Measurements from ENCODE around the gene CEP131.

The CEP131 gene

DNA sequence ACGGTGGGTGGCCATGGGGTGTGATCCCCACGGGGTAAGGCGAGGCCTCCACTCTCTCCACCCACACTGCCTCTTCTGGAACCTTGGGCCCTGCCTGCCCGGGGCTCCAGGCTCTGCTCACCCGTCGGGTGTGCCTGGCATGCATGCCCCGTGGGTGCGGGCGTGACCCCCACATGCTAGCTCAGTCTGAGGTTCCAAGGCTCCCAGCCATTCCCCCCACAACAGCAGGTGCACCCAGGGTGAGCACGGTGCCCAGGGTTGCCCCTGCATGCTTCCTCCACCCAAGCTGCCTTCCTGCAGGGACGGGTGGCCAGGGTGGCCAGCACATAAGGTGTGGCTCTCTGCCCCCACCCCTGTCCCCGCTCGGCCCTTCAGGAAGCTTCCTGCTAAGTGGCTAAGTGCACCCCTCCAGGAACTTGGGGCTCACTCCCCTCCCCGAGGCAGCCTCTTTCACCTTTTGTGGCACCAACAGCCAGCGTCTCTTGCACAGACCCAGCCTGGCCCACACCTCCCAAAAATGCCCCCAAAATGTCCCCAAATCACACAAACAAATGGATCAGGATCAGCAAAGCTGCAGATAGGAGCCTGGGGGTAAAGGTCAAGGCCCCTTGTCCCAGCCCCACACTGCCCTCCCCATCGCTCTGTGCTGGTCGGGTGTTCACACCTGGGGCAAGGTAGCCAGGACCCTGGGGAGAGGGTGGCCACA, 78.9 kb downstream of the CEP131 start:
- DNase-seq = no peak

DNA sequence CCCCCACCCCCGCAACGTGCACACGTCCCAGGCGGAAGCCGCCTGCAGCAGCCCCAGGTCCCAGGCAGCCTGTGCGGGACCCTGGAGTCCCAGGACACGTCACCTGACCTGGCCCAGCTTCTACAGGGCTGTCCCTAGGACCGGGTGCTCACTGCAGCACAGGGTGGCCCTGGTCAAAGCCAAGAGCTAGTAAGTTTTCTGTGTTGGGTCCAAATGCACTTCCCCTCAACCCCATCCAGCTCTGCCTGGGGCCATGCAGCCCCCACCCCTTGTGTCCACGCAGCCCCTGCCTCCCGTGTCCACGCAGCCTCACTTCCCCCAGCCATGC, 79.6 kb downstream of the CEP131 start:
- no peak for DNase-seq

DNA sequence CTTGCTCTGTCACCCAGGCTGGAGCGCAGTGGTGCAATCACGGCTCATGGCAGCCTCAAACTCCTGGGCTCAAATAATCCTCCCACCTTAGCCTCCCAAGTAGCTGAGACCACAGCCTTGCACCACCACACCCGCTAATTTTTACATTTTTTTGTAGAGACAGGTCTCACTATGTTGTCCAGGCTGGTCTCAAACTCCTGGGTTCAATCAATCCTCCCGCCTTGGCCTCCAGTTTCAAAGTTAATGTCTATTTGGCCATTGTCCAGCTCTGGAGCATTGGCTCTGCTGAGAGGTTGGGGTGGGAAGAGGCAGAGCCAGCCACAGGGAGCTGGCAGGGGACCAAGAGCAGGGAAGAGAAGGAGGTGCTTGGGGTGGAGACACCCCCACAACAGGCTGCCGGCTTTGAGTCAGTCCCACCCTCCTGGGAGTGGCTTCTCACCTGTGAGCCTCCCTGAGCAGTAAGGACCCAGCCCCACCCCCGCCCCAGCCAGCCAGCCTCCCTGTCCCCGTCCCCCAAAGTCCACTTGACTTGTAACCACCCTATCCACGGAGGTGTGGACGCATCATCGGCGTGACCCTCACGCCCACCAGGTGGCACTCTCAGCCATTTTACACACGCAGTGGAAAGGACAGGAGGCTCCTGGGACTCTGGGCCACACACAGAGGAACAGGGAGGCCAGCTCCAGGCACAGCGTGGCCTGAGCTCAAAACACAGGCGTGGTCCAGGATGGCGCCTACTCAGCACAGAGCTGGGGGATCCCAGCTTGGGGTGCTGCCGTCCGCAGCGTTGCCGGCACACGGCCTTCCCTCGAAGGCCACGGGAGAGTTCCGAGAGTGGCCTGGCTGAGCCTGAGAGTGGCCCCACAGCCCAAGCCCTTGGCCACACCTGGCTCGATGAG, 80.2 kb downstream of the CEP131 start:
- DNase-seq = peak; percentile 52

DNA sequence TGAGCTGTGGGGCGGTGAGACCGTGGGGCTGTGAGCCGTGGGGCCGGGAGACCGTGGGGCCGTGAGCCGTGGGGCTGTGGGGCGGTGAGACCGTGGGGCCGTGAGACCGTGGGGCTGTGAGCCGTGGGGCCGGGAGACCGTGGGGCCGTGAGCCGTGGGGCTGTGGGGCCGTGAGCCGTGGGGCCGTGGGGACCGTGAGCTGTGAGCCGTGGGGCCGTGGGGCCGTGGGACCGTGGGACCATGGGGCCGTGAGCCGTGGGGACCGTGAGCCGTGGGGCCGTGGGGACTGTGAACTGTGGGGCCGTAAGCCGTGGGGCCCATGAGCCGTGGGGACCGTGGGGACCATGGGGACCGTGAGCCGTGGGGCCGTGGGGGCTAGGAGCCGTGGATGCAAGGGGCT, 82.1 kb downstream of the CEP131 start:
- no peak for DNase-seq

DNA sequence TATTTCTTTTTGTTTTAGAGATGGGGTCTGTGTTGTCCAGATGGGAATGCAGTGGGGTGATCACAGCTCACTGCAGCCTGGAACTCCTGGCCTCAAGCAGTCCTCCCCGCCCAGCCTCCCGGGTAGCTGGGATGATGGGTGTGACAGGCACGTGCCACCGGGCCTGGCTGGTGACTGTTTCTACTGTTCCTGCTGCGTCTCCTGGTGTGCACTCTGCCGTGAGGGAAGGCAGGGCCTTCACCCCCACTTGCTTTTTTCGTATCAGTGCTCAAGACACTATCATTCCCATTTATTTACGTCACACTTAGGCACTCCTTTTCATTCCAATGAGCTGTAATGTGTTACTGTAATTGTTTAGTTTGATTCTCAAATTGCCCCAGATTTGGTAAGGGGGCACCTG, 82.7 kb downstream of the CEP131 start:
- DNase-seq = no peak
